GM21390 (cell line): ENCODE results near the gene NOTUM.
"Not testable (repeated sequence)": the region's sequence is repeated elsewhere in the genome, so short reads cannot be mapped to it uniquely, and the experiment has no call there.

ENCODE experiments used
- ATAC-seq: cut with Tn5 transposase; IDR thresholded peaks from one replicate; pipeline ENCODE4 v1.9.1; 2021; ENCODE audit not compliant: unreplicated experiment

Gene NOTUM

GRCh38 chr17:81996757-81997441 lies 35.9 kb upstream of the NOTUM start:
- ATAC-seq, result no peak

DNA sequence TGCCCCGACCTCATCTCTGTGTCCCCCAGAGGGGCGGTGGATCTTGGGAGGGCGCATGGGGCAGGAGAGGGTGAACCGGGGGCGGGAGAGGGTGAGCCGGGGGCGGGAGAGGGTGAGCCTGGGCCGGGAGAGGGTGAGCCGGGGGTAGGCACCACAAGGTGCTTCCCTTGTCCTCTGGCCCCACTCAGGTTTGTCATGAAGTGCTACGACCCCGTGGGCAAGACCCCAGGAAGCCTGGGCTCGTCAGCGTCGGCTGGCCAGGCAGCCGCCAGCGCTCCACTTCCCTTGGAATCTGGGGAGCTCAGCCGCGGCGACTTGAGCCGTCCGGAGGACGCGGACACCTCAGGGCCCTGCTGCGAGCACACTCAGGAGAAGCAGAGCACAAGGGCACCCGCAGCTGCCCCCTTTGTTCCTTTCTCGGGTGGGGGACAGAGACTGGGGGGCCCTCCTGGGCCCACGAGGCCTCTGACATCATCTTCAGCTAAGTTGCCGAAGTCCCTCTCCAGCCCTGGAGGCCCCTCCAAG lies 35.3 kb upstream of the NOTUM start:
- no peak for ATAC-seq

DNA sequence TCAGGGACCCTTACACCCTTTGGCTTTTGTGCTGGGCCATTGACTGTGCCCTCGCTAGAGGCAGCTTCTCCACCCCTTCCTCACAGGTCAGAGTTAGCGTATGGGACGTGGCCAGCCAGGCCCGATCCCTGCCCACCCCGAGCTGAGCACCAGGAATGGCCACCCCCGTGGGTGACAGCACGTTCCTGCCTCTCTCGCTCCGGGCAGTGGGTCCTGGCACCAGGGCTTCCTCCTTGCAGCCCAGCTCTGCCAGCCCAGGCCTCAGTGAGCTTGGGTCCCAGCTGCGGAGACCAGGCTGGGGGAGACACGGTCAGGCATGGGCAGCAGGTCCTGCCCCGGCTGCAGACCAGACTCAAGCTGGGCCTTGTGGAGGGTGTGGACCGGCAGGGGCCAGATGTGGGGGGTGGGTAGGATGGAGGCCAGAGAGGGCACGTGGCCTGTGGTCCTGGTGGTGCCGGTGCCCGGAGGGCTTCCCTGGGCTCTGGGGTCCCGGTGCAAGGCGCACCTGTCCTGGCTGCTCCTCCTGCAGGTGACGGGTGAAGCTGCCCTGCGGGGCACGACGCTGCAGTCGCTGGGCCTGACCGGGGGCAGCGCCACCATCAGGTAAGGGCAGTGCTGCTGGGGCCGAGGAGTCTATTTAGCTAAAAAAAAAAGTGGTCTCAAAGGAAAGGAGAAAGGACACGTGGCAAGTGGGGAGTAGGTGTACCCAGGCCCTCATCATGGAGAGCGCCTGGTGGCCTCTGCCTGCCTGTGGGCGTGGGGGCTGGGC lies 34.7 kb upstream of the NOTUM start:
- no peak for ATAC-seq

DNA sequence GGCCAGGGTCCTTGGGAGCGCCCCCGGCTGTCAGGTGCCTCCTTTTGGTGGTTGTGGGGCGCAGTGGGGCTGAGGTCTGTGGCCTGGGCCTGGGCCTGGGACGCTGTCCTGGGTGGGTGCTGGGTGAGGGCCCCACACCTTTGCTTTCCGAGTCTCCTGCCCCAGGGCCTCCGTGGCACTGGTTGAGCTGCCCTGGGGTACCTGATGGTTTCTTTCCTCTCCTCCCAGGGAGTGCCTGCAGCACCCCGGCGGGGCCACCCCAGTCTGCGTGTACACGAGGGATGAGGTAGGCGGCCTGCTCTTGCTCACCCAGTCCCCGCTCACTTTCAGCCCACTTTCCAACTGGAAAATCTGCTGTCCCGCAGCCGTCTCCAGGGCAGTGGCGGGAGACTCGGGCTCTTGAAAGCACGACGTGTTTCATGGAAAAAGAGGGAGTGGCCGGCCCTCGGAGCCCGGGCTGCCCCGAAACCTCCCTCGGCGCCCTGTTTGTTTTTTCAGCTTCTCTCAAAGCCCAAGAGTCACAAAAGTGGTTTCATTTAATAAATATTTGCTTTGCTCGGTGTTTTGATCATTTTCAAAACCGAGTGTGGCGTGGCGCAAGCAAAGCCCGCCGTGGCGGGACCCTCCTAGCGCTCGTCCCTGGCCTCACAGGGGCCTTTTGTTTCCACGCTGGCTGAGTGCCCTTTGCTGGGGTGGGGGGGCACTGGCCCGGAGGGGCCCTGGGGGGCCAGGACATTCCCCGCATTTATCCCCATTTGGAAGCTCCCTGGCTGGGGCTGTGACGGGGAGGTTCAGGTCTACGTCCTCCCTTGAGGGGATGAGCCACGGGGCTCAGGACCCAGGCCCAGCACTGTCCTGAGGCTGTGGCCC lies 33.8 kb upstream of the NOTUM start:
- ATAC-seq, result no peak

- no peak for ATAC-seq
Observed at GRCh38 chr17:81993729-81994592, 33.0 kb upstream of the NOTUM start.

GRCh38 chr17:81992306-81993102 lies 31.5 kb upstream of the NOTUM start:
- ATAC-seq, result no peak

DNA sequence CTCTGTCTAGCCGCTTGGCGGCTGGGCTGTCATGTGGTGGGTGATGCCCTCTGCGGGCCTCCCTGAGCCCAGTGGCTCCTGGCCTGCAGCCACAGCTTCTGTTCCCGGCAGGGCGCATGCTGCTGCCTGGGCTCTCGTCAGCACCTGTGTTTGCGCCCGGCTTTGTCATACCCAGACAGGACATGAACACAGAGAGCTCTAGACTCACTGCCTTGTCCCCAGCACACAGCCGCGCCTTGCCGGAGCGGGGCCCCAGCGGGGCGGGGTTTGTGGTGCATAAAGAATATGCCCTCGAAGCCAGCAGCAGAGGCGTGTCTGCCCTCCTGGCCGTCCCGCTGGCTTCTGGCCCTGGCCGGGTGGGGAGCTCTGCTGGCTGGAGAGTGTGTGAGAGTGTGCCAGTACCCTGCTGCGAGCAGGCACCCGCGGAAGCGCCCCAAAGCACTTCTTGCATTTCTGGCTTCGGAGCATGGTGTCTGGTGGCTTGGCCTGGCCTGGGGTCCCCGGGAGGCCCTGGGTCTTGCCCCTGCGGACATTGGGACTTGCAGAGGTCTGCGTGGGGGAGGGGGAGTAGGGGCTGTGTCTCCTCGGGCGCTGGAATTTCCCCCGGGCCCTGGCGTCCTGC lies 30.8 kb upstream of the NOTUM start:
- ATAC-seq, result no peak

- no peak for ATAC-seq
Observed at GRCh38 chr17:81990836-81991683, 30.1 kb upstream of the NOTUM start.

DNA sequence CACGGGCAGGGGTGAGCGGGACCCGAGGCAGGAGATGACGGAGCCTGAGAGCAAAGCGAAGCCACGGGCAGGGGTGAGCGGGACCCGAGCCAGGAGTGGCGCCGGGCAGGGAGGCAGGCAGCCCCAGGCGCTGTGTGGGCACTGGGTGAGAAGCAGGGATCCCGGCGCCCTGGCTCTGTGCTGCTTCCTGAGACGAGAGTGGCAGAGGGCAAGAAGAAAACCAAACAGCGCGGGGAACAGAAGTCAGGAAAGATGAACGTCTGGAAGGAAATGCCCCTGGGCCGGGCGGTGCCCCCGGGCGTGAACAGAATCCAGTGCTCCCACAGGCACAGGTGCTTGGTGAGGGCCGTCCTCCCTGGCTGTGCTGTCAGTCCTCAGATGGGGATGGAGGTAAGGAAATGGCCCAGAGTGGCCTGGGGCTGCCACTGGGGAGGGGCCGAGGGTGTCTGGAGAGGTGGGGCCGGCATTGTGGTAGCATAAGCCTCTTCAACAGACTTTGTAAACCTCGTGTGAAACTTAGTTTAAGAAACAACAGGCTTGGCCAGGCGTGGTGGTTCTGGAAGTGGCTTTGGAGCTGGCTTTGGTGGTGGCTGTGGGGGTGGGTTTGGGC lies 26.3 kb upstream of the NOTUM start:
- no peak for ATAC-seq

DNA sequence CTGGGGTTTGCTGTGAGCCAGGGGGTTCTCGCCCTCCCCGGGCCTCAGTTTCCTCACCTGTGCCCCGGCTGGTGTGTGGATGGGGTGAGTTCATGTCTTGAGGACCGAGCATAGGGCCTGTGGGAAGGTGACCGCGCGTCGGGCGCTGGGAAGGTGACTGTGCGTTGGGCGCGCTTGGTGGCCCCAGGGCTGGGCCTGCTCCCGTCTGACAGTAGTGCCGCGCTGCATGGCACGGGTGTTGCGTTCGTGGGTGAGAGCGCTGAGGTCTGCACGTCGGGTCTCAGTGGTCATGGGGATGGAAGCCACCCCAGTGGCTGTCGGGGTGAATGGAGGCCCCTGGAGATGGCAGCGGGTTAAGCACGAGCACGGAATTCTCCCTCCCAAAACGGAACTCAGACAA lies 25.6 kb upstream of the NOTUM start:
- ATAC-seq, result no peak

GRCh38 chr17:81984773-81985410 lies 23.9 kb upstream of the NOTUM start:
- no peak for ATAC-seq

DNA sequence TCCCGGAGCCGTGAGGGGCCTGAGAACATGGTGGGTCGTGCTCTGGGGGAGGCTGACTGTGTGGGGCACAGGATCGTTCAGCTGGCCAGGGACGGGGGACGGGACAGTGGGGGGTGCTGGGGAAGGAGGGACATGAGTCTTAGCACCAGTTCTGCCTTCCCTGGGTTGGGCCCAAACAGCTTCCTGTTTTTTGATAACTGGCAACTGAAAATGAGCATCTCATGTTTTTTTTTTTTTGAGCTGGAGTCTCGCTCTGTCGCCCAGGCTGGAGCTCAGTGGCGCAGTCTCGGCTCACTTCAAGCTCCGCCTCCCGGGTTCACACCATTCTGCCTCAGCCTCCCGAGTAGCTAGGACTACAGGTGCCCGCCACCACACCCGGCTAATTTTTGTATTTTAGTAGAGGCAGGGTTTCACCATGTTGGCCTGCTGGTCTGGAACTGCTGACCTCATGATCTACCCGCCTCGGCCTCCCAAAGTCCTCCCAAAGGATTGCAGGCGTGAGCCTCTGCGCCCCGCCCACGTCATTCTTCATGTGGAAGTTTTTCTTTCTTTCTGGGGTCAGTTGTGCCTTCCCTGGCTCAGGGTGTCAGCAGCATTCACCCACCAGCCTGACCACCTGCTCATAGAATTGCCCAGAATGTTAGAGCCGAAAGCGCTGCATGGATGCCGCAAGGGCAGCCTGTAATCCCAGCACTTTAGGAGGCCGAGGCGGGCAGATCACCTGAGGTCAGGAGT lies 22.8 kb upstream of the NOTUM start:
- no peak for ATAC-seq

- no peak for ATAC-seq
Observed at GRCh38 chr17:81983011-81983638, 22.1 kb upstream of the NOTUM start.

DNA sequence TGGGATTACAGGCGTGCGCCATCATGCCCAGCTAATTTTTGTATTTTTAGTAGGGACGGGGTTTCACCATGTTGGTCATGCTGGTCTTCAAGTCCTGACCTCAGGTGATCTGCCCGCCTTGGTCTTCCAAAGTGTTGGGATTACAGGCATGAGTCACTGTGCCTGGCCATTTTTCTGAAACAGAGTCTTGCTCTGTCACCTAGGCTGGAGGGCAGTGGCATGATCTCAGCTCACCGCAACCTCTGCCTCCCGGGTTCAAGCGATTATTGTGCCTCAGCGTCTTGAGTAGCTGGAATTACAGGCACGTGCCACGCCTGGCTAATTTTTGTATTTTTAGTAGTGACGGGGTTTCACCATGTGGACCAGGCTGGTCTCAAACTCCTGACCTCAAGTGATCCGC lies 20.5 kb upstream of the NOTUM start:
- not testable (repeated sequence) for ATAC-seq

GRCh38 chr17:81980707-81981343 lies 19.8 kb upstream of the NOTUM start:
- ATAC-seq, result no peak

DNA sequence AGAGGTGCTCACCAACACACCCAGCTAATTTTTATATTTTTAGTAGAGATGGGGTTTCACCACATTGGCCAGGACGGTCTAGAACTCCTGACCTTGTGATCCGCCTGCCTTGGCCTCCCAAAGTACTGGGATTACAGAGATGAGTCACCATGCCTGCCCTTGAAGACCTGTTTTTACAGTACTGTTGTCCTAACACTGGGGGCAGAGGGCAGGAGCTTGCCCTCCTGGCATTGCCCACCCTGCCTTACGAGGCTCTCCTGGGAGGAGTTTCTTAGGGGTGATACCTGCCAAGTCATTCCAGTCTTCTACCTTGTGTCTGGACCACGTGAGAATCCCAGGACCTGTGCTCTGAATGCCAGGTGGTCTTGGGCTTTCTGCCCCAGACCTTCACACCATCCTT lies 19.1 kb upstream of the NOTUM start:
- no peak for ATAC-seq
